Nephron progenitor cell (in vitro differentiated cells): ENCODE results near the gene RAB4A.

Experiments
- DNase-seq: peaks from one replicate; pipeline ENCODE4 v3.0.0; 2021
- H3K27ac Mint-ChIP-seq: 2 replicates; pipeline ENCODE4 v1.8.0; 2021; ENCODE audit warnings: mild to moderate bottlenecking, moderate library complexity, mixed read lengths
- H3K27me3 Mint-ChIP-seq: 2 replicates; pipeline ENCODE4 v1.8.0; 2021; ENCODE audit warnings: mild to moderate bottlenecking, low read depth, mixed read lengths; ENCODE audit not compliant: poor library complexity
- H3K36me3 Mint-ChIP-seq: 2 replicates; pipeline ENCODE4 v1.8.0; 2021; ENCODE audit warnings: low read depth, mixed read lengths
- H3K4me1 Mint-ChIP-seq: 2 replicates; pipeline ENCODE4 v1.8.0; 2021; ENCODE audit warnings: mixed read lengths
- H3K4me3 Mint-ChIP-seq: 2 replicates; pipeline ENCODE4 v1.8.0; 2021; ENCODE audit warnings: mild to moderate bottlenecking, moderate library complexity, mixed read lengths
- H3K9me3 Mint-ChIP-seq: 2 replicates; pipeline ENCODE4 v1.8.0; 2021; ENCODE audit warnings: mild to moderate bottlenecking, moderate library complexity, mixed read lengths
- TF ChIP-seq, protein P1 (sequence below): fragments of 200-600 bp; sonication (generic); IDR thresholded peaks from 2 replicates; pipeline ENCODE4 v1.5.0; 2021; ENCODE audit warnings: antibody characterized with exemption

Gene RAB4A

DNA sequence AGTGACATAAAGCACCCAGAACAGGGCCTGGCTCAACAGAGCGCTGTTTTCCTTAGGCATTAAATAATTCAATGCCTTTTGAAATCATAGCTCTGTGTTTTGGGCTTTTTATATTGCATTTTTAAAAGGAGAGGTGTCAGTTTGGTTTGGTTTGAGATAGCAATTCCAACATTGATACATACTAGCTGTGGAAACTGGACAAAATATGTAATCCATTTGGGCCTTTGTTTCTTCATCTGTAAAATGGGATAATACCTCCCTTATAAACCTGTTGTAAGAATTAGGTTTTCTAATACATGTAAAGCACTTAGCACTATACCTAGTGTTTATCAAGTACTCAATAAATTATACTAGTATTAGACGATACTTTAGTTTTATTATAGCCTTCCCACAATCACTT lies 8.7 kb upstream of the RAB4A start:
- Mint-ChIP-seq H3K9me3 (peaks cover 20% of the 10 kb centered on the region), H3K27ac (no peak overlapping the region), H3K4me1 (peaks cover 26% of the 10 kb centered on the region), H3K36me3 (peaks cover 19% of the 10 kb centered on the region), H3K4me3 (no peak overlapping the region), H3K27me3 (peaks cover 3% of the 10 kb centered on the region)
- TF ChIP-seq, protein P1, sequence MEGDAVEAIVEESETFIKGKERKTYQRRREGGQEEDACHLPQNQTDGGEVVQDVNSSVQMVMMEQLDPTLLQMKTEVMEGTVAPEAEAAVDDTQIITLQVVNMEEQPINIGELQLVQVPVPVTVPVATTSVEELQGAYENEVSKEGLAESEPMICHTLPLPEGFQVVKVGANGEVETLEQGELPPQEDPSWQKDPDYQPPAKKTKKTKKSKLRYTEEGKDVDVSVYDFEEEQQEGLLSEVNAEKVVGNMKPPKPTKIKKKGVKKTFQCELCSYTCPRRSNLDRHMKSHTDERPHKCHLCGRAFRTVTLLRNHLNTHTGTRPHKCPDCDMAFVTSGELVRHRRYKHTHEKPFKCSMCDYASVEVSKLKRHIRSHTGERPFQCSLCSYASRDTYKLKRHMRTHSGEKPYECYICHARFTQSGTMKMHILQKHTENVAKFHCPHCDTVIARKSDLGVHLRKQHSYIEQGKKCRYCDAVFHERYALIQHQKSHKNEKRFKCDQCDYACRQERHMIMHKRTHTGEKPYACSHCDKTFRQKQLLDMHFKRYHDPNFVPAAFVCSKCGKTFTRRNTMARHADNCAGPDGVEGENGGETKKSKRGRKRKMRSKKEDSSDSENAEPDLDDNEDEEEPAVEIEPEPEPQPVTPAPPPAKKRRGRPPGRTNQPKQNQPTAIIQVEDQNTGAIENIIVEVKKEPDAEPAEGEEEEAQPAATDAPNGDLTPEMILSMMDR, result no peak
- DNase-seq, result no peak

DNA sequence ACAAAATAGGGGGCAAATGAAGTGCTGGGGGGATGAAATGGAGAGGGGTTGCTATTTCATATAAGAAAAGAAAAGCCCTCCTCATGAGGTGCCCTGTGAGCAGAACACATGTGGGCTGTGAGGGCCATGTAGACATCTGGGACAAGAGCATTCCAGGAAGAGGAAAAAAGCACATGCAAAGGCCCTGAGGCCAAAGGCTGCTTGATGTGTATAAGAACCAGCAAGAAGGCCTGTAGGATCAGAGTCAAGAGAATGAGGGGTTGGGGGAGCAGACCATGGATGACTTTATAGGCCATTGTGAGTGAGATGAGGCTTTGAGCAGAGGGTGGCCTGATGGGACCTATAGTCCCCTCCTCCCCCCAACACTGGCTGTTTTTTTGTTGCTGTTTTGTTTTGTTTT lies 7.7 kb upstream of the RAB4A start:
- Mint-ChIP-seq H3K4me1 (peaks cover 20% of the 10 kb centered on the region), H3K27me3 (peaks cover 3% of the 10 kb centered on the region), H3K4me3 (no peak overlapping the region), H3K9me3 (peaks cover 27% of the 10 kb centered on the region), H3K36me3 (peaks cover 19% of the 10 kb centered on the region), H3K27ac (no peak overlapping the region)
- no peak for DNase-seq
- TF ChIP-seq, protein P1, result no peak

GRCh38 chr1:229264068-229264467 lies 6.8 kb upstream of the RAB4A start:
- Mint-ChIP-seq H3K36me3 (peaks cover 19% of the 10 kb centered on the region), H3K27me3 (peaks cover 7% of the 10 kb centered on the region), H3K4me3 (no peak overlapping the region), H3K27ac (no peak overlapping the region), H3K9me3 (peaks cover 32% of the 10 kb centered on the region), H3K4me1 (peaks cover 12% of the 10 kb centered on the region)
- TF ChIP-seq, protein P1, result no peak
- no peak for DNase-seq

DNA sequence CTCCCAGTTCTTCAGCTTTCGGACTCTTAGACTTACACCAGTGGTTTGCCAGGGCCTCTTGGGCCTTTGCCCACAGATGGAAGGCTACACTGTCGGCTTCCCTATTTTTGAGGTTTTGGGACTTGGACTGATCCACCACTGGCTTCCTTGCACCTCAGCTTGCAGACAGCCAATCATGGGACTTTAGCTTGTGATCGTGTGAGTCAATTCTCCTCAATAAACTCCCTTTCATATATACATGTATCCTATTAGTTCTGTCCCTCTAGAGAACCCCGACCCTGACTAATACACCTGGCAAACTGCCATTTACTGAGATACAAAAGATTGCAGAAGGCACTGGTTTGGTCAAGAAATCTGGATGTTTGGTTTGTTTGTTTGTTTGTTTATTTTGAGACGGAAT lies 6.4 kb upstream of the RAB4A start:
- Mint-ChIP-seq H3K27ac (no peak overlapping the region), H3K4me1 (peaks cover 12% of the 10 kb centered on the region), H3K4me3 (no peak overlapping the region), H3K9me3 (peaks cover 36% of the 10 kb centered on the region), H3K36me3 (peaks cover 19% of the 10 kb centered on the region), H3K27me3 (peaks cover 7% of the 10 kb centered on the region)
- TF ChIP-seq, protein P1, result no peak
- no peak for DNase-seq

GRCh38 chr1:229266274-229266673 lies 4.6 kb upstream of the RAB4A start:
- Mint-ChIP-seq H3K27ac (no peak overlapping the region), H3K4me3 (no peak overlapping the region), H3K27me3 (peaks cover 12% of the 10 kb centered on the region), H3K36me3 (peaks cover 19% of the 10 kb centered on the region), H3K9me3 (peaks cover 43% of the 10 kb centered on the region), H3K4me1 (peaks cover 3% of the 10 kb centered on the region)
- TF ChIP-seq, protein P1, result no peak
- DNase-seq, result no peak

DNA sequence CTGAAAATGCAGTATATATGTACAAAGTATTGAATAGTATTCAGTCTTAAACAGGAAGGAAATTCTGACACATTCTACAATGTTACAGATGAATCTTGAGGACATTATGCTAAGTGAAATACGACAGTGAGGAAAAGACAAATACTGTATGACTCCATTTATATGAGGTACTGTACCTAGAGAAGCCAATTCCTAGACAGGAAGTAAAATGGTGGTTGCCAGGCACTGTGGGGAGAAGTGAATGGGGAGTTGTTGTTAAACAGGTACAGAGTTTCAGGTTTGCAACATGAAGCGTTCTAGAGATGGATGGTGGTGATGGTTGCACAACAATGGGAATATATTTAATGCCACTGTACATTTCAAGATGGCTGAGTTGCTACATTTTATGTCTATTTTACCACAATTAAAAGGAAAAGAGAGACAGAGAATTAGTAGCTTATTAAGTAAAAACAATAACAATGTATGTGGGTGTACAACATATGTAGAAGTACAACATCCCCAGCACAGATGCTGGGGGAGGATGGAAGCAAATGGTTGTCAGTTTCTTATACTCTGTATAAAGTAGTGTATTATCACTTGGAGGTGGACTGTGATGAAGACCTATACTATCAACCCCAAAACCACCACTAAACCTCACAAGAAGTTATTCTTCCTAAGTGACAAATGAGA lies 3.9 kb upstream of the RAB4A start:
- TF ChIP-seq, protein P1, result no peak
- no peak overlapping the region for H3K27ac Mint-ChIP-seq
- H3K4me1 Mint-ChIP-seq, result peaks cover 6% of the 10 kb centered on the region
- H3K27me3 Mint-ChIP-seq, result peaks cover 18% of the 10 kb centered on the region
- peaks cover 19% of the 10 kb centered on the region for H3K36me3 Mint-ChIP-seq
- H3K9me3 Mint-ChIP-seq, result peaks cover 43% of the 10 kb centered on the region
- DNase-seq, result no peak
- H3K4me3 Mint-ChIP-seq, result no peak overlapping the region
